HG03060 (cell line): ENCODE results near the gene SULT2A1.
"Not testable (repeated sequence)": the region's sequence is repeated elsewhere in the genome, so short reads cannot be mapped to it uniquely, and the experiment has no call there.

ENCODE experiments used
- ATAC-seq: cut with Tn5 transposase; IDR thresholded peaks from one replicate; pipeline ENCODE4 v1.9.1; 2021; ENCODE audit warnings: low read depth, moderate number of reproducible peaks; ENCODE audit not compliant: unreplicated experiment

The SULT2A1 gene

DNA sequence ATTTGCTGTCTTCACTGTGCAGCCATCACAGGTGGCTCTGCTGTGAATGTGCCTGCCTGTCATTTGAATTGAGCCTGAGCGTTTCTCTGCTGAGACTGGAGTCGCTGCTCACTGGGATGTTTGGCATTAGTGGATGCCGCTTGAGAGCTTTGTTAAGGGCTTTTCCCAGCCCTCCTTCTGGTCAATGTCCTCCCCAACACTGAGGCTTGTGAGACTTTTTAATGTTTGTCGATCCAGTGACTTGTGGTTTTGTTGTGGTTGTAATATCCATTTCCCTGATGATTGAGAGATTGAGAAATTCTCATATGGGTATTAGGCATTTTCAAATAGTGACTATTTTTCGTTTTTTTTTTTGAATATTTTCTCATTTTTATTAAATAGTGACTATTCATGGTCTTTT is 24.5 kb downstream of the SULT2A1 start:
- no peak for ATAC-seq

DNA sequence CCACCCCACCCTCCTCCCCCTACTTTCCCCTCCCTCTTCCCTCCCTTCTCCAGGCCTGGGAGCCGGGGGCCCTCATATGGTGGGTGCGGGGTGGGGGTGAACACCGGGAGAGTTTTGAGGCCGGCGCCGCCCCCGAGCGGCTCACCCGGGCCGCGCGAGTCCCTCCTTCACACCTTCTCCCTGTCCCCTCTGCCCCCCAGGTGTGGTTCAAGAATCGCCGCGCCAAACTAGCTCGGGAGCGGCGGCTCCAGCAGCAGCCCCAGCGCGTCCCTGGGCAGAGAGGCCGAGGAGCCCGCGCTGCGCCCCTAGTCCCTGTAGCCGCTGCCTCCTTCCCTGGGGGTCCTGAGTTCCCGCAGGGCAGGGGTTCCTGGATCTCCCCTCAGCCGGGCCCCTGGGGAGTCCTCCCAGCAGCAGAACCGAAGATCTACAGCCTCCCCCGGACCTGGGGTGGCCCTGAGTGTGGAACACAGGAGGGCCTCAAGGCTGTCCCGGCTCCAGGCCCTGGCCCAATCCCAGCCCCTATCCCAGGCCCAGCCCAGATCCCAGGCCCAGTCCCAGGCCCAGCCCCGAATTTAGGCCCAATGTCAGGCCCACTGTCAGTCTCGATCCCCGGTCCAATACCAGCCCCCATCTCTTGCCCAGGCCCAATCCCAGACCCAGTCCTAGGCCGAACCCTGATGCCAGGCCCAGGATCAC is 25.4 kb downstream of the SULT2A1 start:
- no peak for ATAC-seq

DNA sequence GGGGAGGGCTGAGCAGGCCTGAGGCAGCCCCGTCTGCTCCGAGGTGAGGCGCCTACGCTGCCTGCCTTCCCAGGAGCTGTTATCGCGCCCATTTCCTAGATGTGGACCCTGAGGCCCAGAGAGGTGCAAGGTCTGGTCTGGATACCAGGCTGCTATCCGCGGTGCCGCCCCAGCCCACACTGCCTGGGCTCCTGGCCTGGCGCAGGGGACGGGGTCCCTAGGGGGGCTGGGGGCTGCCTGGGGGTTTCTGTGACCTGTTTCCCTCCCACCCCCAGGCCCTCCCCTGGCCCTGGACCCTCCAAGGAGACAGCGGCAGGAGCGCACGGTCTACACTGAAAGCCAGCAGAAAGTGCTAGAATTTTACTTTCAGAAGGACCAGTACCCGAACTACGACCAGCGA is 26.3 kb downstream of the SULT2A1 start:
- ATAC-seq, result not testable (repeated sequence)

DNA sequence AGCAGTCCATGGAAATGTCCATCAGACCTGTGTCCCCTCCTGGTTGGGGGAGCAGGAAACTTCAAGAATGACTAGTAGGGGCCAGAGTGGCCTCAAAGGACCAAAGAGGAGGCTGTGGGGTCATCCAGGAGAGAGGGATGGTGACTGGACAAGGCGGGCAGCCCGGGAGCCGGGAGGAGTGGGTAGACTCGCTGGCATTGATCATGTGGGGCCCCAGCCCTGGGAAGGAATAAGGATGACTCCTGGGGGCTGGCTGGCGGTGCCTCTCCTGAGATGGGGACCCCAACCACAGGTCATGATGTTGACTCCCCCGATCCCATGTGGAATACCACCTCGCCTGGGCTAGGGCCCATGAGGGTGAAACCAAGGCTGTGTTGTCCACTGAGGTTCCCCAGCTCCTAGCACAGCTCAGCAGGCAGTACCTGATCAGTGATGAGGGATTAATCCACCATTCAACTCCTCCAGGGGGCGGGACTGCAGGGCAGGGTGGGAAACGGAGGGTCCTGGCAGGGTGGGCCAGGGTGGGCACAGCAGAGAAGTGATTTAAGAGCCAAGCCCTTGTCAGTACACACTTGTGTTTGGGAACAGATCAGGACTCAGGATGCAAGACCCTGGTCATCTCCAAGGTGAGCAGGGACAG is 27.3 kb downstream of the SULT2A1 start, which contains the start of gene TPRX2:
TSS of gene TPRX2 (plus strand) at position 590 of the 640 bp plus-strand sequence. CDS start at position 602, 12 bp downstream.
- not testable (repeated sequence) for ATAC-seq

DNA sequence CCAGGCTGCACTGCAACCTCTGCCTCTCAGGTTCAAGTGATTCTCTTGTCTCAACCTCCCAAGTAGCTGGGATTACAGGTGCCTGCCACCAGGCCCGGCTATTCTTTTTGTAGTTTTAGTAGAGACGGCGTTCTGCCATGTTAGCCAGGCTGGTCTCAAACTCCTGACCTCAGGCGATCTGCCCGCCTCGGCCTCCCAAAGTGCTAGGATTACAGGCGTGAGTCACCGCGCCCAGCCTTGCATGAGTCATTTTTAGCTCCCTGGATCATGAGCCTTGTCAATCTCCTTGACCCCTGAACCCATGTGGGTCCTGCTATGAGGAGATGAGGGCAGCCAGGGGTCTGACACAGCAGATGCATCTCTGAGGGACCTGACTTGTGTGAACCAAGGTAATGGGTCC is 27.9 kb downstream of the SULT2A1 start:
- ATAC-seq, result not testable (repeated sequence)

DNA sequence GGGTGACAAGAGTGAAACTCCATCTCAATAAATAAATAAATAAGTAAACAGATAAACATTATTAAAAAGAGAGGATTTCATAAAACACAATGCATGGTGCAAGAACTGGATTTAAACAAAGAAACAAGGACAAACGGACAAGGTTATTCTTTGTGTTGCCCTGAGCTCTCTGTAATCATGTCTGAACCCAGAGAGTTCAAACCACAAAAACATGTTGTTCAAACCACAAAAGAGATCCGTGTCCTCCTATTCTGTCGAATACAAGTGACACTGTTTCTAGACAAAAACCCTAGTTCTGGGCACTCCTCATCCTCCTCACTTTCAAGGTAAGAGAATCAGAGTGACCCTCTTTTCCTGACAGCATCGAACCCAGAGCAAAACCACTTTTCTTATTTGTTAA is 31.7 kb downstream of the SULT2A1 start:
- ATAC-seq, result no peak

DNA sequence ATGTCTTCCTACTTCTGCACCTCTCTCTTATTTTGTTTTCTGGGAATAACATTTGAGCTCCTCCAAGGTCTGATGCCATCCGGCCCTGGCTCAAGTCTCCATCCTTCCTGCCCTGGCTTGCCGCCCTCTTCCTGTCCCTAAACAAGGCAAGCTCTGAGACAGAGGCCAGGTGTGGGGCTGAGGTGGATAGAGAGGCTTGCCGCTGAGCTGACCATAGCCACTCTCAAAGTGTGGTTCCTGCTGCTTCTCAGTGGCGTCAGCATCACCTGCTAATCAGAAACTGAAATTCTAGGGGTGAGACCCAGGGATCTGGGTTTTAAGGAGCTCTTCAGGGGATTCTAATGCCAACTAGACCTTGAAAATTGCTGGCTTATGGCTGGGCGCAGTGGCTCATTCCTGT is 33.1 kb downstream of the SULT2A1 start:
- no peak for ATAC-seq

DNA sequence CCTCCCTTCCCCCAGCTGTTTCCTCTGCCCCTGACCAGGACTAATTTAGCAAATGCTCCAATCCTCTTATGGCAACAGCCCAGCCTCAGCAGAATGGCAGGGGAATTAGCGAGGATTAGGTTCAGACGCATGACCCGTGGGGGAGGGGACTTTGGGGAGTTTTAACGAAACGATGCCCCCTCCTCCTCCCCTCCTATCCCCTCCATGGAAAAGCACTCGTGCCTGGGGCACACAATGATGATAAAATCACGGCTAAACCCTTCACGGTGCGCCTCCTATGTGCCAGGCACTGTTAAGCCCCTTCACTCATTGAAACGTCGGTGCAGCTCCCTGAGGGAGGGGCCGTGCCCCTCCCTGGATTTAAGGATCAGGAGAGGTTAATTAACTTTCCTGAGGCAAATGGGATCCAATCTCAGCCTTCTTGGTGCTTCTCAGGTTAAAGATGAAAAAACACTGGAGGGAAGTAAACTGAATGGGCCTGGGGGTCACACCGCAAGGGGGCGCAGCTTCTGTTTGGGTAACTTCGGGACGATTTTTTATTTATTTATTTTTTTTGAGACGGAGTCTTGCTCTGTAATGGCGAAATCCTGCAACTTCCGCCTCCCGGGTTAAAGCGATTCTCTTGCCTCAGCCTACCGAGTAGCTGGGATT is 37.2 kb downstream of the SULT2A1 start:
- no peak for ATAC-seq

DNA sequence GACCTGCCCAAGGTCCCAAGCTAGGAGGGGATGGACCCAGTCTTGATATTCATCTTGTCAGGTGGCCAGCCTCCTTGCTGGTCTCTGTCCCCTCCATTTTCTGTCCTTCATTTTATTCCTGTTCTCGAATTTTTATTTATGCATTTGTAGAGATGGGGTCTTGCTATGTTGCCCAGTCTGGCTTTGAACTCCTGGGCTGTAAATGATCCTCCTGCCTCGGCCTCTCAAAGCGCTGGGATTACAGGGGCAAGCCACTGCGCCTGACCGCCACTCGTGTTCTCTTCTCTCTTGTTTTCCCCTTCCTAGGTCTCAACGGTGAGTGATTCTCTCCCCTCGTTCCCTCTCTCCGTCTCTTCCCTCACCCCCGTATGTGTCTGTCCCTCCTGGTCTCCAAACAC is 37.7 kb downstream of the SULT2A1 start:
- no peak for ATAC-seq

DNA sequence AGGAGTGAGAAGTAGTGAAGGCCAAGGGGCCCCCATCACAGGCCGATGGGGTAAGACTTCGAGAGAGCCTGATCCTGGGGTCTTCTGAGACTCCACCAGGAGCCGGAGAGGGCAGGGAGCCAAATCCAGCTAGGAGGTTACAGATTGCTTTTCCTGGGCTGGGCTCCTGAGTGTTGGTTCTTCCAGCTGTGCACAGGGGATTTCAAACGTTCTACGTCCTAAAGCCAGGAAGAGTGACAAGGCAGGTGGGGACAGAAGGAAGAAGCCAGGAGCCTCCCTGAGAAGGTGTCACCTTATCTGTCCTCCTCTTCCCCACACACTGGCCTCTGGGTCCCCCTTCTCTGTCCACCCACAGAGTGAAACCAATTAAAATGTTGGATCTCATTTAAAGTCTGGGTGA is 43.2 kb downstream of the SULT2A1 start:
- ATAC-seq, result no peak

DNA sequence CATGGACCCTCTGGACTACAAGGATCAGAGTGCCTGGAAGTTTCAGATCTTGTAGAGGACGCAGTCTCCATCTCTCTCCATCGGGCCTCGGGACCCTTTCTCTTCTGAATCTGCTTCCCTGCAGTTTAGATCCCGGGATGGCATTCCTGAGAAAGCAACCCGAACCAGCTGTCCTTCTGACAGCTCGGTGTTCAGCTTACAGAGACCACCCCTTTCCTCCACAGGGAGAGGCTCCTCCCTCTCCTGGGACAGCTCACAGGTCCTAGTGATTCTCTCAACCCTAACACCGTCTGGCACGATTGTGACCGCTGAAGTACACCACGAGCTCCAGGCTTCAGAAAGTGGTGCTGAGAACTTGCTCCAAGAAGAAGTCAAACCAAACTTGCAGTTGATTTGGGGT is 46.2 kb downstream of the SULT2A1 start:
- ATAC-seq, result no peak

DNA sequence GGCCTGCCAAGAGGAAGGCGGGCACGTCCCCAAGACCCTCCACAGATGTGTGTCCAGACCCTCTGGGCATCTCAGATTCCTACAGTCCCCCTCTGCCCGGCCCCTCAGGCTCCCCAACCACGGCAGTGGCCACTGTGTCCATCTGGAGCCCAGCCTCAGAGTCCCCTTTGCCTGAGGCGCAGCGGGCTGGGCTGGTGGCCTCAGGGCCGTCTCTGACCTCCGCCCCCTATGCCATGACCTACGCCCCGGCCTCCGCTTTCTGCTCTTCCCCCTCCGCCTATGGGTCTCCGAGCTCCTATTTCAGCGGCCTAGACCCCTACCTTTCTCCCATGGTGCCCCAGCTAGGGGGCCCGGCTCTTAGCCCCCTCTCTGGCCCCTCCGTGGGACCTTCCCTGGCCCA is 46.7 kb downstream of the SULT2A1 start:
- no peak for ATAC-seq

DNA sequence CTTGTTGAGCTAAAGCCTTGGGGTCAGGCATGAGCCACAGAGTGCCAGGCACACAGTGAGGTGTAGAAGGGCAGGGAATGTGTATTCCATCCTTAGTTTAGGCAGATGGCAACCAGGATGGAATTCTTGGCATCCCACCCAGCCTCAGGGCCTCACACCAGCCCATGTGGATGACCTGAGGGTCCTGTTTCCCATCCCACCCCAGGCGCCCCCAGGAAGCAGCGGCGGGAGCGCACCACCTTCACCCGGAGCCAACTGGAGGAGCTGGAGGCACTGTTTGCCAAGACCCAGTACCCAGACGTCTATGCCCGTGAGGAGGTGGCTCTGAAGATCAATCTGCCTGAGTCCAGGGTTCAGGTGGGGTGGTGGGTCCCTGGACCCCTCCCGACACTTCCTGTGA is 50.1 kb downstream of the SULT2A1 start:
- no peak for ATAC-seq

DNA sequence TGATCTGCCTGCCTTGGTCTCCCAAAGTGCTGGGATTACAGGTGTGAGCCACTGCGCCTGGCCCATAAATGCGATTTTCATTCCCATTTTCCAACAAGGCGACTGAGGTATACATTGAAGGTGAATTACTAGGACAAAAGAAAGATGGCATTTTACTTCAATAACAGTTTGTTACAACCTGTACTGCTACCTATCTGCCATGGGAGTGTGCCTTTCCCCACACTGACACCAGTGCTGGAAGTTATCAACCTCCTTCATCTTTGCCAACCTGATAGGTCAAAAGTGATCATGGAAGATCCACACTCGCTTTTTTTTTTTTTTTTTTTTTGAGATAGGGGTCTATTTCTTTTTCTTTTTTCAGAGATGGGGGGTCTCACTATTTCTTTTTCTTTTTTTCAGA is 53.4 kb downstream of the SULT2A1 start:
- no peak for ATAC-seq

DNA sequence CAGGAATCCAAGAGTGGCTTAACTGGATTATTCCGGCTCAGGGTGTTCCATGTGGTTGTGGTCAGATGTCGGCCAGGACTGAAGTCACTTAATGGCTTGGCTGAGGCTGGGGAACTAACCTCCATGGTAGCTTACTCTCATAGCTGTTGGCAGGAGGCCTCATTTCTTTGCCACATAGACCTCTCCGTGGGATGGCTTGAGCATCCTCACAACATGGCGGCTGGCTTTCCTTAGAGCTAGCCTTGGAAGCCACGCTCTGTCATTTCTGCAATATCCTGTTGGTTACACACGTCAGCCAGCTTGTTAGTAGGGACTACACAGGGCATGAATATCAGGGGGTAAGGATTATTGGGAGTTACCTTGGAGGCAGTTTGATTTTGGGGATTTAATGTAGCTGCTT is 59.3 kb downstream of the SULT2A1 start:
- no peak for ATAC-seq

DNA sequence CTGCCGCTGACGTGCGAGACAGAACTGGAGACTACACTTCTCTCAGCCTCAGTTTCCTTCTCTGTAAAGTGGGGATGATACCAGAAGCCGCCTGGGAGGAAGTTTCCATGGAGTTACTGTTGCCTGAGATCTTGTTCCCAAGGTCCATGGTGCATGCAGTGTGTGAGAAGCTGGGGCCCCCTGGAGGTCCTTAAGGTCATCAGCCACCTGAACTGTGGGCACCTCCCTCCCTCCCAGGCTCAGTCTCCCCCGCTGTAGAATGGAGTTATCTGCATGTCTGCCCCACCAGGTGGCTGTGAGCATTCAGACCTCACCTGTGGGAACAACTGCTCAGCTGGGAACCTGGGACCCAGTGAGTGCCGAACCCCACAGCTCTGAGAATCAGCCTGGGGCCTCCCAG is 61.7 kb downstream of the SULT2A1 start:
- ATAC-seq, result no peak

DNA sequence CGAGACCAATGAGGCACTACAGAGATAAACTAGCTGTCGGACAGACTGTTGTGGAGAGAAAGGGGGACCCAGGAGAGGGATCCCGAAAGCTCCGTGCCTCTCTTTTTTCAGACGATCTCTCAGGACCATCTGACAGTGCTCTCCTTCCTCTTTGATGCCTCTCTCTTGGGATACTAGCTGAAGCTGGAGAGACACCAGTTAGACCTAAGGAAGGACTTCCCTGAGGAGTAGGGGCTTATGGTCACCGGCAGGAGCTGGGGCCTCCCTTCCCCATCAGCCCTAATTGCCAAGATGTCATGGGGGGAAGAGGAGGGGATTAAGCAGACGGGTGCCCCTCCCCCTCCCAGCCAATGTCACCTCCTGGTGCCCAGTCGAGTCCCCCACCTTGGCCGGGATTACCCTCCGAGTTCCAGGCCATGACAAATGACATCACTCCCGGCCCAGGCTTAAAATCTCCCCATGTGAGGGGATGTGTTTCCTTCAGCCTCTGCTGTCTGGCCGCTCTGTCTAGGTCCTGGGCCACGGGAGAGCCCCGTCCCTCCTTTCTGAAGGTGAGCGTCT is 64.6 kb downstream of the SULT2A1 start, which contains the start of gene CRX:
TSS of gene CRX (plus strand) at position 478 of the 561 bp plus-strand sequence. CDS start 12,507 bp downstream, outside the sequence.
- ATAC-seq, result no peak
